Activated T-cell treated with anti-CD3 and anti-CD28 coated beads, Interleukin-2, amount 50 U/mL, for 72 hours (primary cell): ENCODE measurements around the gene TBX4. TPM values are rescaled to one million over a fixed set of nuclear protein-coding genes. Genes with fewer than 3 reads are reported as not detected.
"Not testable (repeated sequence)": the region's sequence is repeated elsewhere in the genome, so short reads cannot be mapped to it uniquely, and the experiment has no call there.

Experiments
- ATAC-seq, 2 donors: fragments of 150-1000 bp; cut with Tn5 transposase; replicated peaks in 1 of 2; 2 replicates each; pipeline ENCODE4 v1.10.0; 2021; ENCODE audit warnings: moderate library complexity in 2 of 2, mild to moderate bottlenecking in 1 of 2
- DNase-seq, 2 donors: peaks; one replicate each; pipeline ENCODE4 v3.0.0; 2021 to 2022; ENCODE audit warnings: mixed read lengths in 1 of 2
- H3K27ac Mint-ChIP-seq: one replicate; pipeline ENCODE4 v1.8.0; 2022; ENCODE audit warnings: mild to moderate bottlenecking, moderate library complexity, mixed read lengths
- H3K27me3 Mint-ChIP-seq: one replicate; pipeline ENCODE4 v1.8.0; 2022; ENCODE audit warnings: low read depth, mixed read lengths
- H3K36me3 Mint-ChIP-seq, 2 donors: one replicate each; pipeline ENCODE4 v1.8.0; 2022; ENCODE audit warnings: mixed read lengths in 2 of 2, mild to moderate bottlenecking in 1 of 2; ENCODE audit not compliant: insufficient read depth in 2 of 2
- H3K4me1 Mint-ChIP-seq: one replicate; pipeline ENCODE4 v1.8.0; 2022; ENCODE audit warnings: low read depth, mixed read lengths
- H3K4me3 Mint-ChIP-seq, 2 donors: one replicate each; pipeline ENCODE4 v1.8.0; 2022; ENCODE audit warnings: mild to moderate bottlenecking in 2 of 2, mixed read lengths in 2 of 2, moderate library complexity in 2 of 2
- H3K9me3 Mint-ChIP-seq, 2 donors: one replicate each; pipeline ENCODE4 v1.8.0; 2022; ENCODE audit warnings: mixed read lengths in 2 of 2
- total RNA-seq, 2 donors: library from RNA; stranded (reverse); gene quantifications; one replicate each; pipeline ENCODE4 v1.2.3, GENCODE V29; 2022

The TBX4 gene
- total RNA-seq, 2 donors from 2014 or later, result not detected

DNA sequence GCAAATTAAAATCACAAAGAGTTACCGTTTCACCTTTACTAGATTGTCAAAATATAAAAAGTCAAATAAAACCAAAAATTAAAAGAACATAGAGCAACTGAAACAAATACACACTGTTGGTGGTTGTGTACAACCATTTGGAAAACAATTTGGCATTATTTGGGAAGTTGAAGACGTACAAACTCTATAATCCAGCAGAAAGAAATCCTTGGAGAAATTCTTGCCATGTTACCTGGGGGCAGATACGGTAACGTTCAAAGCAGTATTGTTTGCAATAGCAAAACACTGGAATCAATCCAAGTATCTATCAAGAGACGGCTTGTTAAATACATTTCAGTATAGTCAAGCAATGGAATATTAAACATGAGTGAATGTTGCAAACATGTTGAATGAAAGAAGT, 56.7 kb downstream of the TBX4 start:
- ATAC-seq, result no peak
- Mint-ChIP-seq H3K4me3 (no peak overlapping the region), H3K4me1 (peaks cover 8% of the 10 kb centered on the region), H3K27ac (no peak overlapping the region), H3K36me3 (no peaks in the 10 kb centered on the region), H3K9me3 (no peaks in the 10 kb centered on the region), H3K27me3 (peaks cover 33% of the 10 kb centered on the region)
- no peak for DNase-seq

DNA sequence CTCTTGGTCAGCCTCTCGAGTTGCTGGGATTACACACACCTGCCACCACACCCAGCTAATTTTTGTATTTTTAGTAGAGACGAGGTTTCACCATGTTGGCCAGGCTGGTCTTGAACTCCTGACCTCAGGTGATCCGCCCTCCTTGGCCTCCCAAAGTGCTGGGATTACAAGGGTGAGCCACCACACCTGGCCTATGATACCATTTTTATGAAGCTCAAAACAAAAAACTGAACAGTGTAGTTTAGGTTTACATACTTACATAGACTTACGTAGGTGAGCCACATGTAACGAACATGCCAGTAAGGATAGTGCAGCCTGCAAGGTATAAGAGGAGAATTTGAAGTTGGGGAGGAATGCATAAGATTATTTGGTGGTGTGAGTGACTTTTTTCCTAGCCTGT, 57.2 kb downstream of the TBX4 start:
- H3K27me3 Mint-ChIP-seq, result peaks cover 31% of the 10 kb centered on the region
- H3K36me3 Mint-ChIP-seq, H3K9me3 Mint-ChIP-seq, DNase-seq, H3K27ac Mint-ChIP-seq, ATAC-seq, H3K4me1 Mint-ChIP-seq, H3K4me3 Mint-ChIP-seq: not testable (repeated sequence)

DNA sequence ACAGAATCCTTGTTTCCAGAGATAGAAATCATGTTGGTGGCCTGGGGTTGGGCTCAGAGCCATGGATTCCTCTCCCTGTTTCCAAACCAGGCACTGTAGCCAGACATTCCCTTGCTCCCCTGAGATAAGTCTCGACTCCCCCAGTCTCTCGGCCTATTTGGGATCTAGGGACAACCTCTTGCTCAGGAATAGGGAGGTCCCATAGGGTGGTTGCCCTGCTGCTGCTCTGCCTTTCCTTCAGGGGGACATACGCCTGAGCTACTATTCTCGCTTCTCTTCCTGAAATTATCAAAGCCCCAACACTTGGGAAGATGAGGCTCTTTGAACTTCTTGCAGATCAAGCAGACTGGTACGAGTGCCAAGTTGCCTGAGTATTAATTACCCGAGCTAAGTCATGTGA, 58.0 kb downstream of the TBX4 start:
- H3K4me3 Mint-ChIP-seq, result no peak overlapping the region
- DNase-seq, result no peak
- no peaks in the 10 kb centered on the region for H3K36me3 Mint-ChIP-seq
- ATAC-seq, result no peak
- H3K9me3 Mint-ChIP-seq, result no peaks in the 10 kb centered on the region
- peaks cover 24% of the 10 kb centered on the region for H3K27me3 Mint-ChIP-seq
- no peak overlapping the region for H3K27ac Mint-ChIP-seq
- no peaks in the 10 kb centered on the region for H3K4me1 Mint-ChIP-seq

DNA sequence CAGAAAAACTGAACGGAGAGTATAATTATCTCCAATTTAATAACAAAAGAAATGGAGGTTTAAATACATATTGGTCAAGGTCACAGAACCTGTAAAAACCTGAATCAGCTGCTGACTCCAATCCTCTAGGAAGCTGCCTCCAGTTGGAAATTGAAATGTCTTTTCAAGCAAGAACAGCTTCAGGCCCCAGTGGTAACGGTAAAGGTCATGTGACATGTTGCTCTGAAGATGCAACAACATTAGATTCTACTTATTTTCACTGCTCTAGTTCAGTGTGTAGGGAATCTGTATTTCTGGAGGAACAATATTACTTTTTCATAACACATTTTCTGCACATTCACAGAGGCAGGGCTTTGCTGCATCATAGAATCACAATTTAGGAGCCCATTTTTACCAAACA, 58.8 kb downstream of the TBX4 start:
- no peak overlapping the region for H3K27ac Mint-ChIP-seq
- H3K4me3 Mint-ChIP-seq, result no peak overlapping the region
- DNase-seq, result no peak
- ATAC-seq, result no peak
- H3K9me3 Mint-ChIP-seq, result no peaks in the 10 kb centered on the region
- H3K27me3 Mint-ChIP-seq, result peaks cover 20% of the 10 kb centered on the region
- H3K36me3 Mint-ChIP-seq, result no peaks in the 10 kb centered on the region
- H3K4me1 Mint-ChIP-seq, result no peaks in the 10 kb centered on the region

- Mint-ChIP-seq H3K27me3 (peaks cover 13% of the 10 kb centered on the region), H3K36me3 (no peaks in the 10 kb centered on the region), H3K4me1 (no peaks in the 10 kb centered on the region), H3K9me3 (no peaks in the 10 kb centered on the region), H3K27ac (no peak overlapping the region), H3K4me3 (no peak overlapping the region)
- ATAC-seq, result no peak
- no peak for DNase-seq
Measured at GRCh38 chr17:61511480-61512182, 59.4 kb downstream of the TBX4 start.

DNA sequence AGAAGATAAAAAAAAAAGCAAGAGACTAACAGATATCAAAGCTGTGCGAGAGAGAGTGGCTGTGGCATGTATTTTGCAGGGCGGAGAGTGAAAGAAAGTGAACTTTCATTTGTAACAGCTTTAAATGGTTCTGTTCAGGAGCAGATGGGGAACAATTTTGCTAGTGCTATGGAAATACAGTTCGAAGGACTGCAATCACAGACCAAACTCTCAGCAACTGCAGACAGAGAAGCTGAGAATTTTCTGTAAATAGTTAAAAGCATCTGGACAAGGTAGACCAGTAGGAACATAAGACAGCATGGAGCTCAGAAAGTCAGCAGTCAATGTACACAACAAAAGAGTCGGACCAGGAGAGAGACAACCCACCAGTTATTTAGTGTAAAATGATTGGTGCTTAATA, 62.3 kb downstream of the TBX4 start:
- Mint-ChIP-seq H3K9me3 (no peaks in the 10 kb centered on the region), H3K27ac (no peak overlapping the region), H3K36me3 (no peaks in the 10 kb centered on the region), H3K4me3 (no peak overlapping the region), H3K27me3 (peaks cover 14% of the 10 kb centered on the region), H3K4me1 (no peaks in the 10 kb centered on the region)
- DNase-seq, result no peak
- no peak for ATAC-seq

DNA sequence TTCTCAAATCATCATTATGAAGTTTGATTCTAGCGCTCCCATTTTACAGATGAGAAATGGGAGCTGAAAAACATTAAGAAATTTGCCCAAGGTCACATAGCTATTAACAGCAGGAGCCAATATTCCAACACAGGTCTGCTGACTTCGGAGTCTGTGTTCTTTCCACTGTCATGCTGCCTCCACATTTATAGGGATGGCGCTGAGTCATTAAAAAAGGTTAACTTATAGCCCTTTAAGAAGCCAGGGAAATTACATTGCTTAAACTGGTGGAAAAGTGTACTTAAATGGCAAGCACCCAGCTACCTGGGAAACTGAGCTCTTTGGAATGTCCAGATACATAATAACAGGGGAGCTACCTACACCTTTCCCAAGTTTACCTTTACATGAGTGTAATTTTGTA, 65.0 kb downstream of the TBX4 start:
- H3K9me3 Mint-ChIP-seq, result no peaks in the 10 kb centered on the region
- H3K4me3 Mint-ChIP-seq, result no peak overlapping the region
- no peak for DNase-seq
- no peak overlapping the region for H3K27ac Mint-ChIP-seq
- H3K4me1 Mint-ChIP-seq, result no peaks in the 10 kb centered on the region
- ATAC-seq, result no peak
- H3K27me3 Mint-ChIP-seq, result peaks cover 25% of the 10 kb centered on the region
- no peaks in the 10 kb centered on the region for H3K36me3 Mint-ChIP-seq

DNA sequence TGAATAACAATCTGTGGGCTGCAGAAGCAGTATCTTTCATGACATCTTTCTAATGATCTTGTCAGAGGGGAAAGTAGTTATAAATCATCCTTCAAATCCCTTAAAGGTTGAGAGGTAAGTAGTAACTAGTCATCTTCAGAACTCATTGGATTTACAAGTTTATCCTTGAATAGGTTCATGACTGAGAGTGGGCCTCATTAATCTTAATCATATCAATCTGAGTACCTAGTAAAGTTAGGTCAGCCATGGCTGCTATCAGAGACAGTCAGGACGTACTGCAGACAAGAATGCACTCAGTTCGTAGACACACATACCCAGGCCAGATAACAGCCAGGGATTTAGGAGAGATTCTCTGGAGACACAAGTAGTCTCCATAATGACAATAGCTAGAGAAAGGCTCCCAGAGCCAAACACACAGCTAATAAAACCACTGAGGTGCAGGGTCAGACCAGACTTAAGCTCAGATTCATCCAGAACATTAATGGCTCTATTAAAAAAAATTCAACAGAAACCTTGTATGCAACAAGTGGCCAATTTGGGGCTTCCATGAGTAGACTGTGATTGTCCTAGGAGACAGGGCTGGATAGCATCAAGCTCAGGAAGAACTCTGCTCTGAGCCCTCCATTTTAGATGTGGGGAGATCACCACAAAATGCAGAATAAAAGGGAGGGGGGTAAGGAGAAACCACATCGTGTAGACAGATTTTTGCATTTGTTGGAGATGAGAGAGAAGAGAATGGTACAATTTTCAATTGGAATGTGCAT, 65.8 kb downstream of the TBX4 start:
- Mint-ChIP-seq H3K27ac (no peak overlapping the region), H3K4me1 (no peaks in the 10 kb centered on the region), H3K27me3 (peaks cover 25% of the 10 kb centered on the region), H3K4me3 (no peak overlapping the region), H3K9me3 (no peaks in the 10 kb centered on the region), H3K36me3 (no peaks in the 10 kb centered on the region)
- no peak for ATAC-seq
- DNase-seq, result no peak

DNA sequence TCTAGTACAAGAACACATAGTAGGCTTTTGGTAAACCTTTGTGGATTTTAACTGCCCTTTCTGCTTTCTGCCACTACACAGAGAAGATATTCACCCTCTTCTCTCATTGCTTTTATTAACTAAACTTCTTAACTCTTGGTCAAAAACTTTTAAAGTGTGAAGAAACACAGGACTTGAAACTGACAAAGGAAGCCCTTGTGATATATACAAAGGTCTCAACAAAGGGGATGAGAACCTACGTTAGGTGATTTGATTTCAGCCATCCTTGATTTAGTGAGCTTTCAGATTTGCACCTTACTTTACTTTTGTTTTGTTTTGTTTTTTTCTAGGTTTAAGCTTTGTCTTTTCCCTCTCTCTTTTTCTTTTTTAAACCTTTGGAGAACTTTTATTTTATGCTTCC, 66.9 kb downstream of the TBX4 start:
- ATAC-seq, result no peak
- Mint-ChIP-seq H3K36me3 (no peaks in the 10 kb centered on the region), H3K27ac (no peak overlapping the region), H3K9me3 (no peaks in the 10 kb centered on the region), H3K27me3 (peaks cover 25% of the 10 kb centered on the region), H3K4me1 (no peaks in the 10 kb centered on the region), H3K4me3 (no peak overlapping the region)
- DNase-seq, result no peak

- no peak overlapping the region for H3K27ac Mint-ChIP-seq
- H3K9me3 Mint-ChIP-seq, result no peaks in the 10 kb centered on the region
- H3K27me3 Mint-ChIP-seq, result peaks cover 30% of the 10 kb centered on the region
- ATAC-seq, result no peak
- no peak overlapping the region for H3K4me3 Mint-ChIP-seq
- no peaks in the 10 kb centered on the region for H3K4me1 Mint-ChIP-seq
- DNase-seq, result no peak
- no peaks in the 10 kb centered on the region for H3K36me3 Mint-ChIP-seq
Measured at GRCh38 chr17:61519754-61520440, 67.7 kb downstream of the TBX4 start.

DNA sequence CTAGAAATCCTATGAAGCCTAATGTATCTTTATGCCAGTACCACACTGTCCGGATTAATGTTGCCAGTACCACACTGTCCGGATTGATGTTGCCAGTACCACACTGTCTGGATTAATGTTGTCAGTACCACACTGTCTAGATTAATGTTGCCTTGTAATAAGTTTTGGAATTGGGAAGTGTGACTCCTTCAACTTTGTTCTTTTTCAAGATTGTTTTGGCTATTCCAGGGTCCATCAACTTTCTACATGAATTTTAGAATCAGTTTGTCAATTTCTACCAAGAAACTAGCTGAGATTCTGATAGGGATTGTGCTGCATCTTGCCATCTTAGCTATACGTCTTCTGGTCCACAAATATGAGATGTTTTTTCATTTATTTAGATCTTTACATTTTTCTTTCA, 68.7 kb downstream of the TBX4 start:
- ATAC-seq, result no peak

DNA sequence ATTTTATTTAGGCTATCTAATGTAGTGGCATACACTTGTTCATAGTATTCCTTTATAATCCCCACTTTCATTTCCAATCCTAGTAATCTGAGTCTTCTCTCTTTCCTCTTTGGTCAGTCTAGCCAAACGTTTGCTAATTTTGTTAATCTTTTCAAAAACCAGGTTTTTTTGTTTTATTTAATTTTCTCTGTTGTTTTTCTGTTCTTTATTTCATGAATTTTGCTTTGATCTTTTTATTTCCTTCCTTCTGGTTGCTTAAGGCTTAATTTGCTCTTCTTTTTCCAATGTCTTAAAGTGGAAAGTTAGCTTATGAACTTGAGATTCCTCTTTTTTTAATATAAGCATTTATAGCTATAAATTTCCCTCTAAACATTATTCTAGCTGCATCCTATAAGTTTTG, 69.9 kb downstream of the TBX4 start:
- H3K4me1 Mint-ChIP-seq, result no peaks in the 10 kb centered on the region
- no peak overlapping the region for H3K4me3 Mint-ChIP-seq
- ATAC-seq, result no peak

More for the DNA sequence above, 68.7 kb downstream of the TBX4 start:
- Mint-ChIP-seq H3K36me3 (no peaks in the 10 kb centered on the region), H3K9me3 (no peaks in the 10 kb centered on the region), H3K27me3 (peaks cover 39% of the 10 kb centered on the region), H3K27ac (no peak overlapping the region), H3K4me3 (no peak overlapping the region), H3K4me1 (no peaks in the 10 kb centered on the region)
- no peak for DNase-seq

GRCh38 chr17:61524319-61524718, 72.1 kb downstream of the TBX4 start:
- Mint-ChIP-seq H3K4me1 (no peaks in the 10 kb centered on the region), H3K27ac (no peak overlapping the region), H3K4me3 (no peak overlapping the region), H3K27me3 (peaks cover 35% of the 10 kb centered on the region), H3K9me3 (no peaks in the 10 kb centered on the region), H3K36me3 (no peaks in the 10 kb centered on the region)
- ATAC-seq (no peak), DNase-seq (no peak)

More for the DNA sequence above, 69.9 kb downstream of the TBX4 start:
- H3K36me3 Mint-ChIP-seq, result no peaks in the 10 kb centered on the region
- no peak overlapping the region for H3K27ac Mint-ChIP-seq
- DNase-seq, result no peak
- peaks cover 47% of the 10 kb centered on the region for H3K27me3 Mint-ChIP-seq
- H3K9me3 Mint-ChIP-seq, result no peaks in the 10 kb centered on the region
